Measurements from ENCODE around the gene PDE4B.

GRCh38 chr1:66332548-66332901 lies 539.8 kb downstream of the PDE4B start:
- TF ChIP-seq CTCF (conservative IDR thresholded peaks at IDR 0.05; ENCODE audit: low read length) (no peak), EZH2phosphoT487 (IDR thresholded peaks at IDR 0.05; ENCODE audit: borderline replicate concordance, low read depth, low read length) (no peak)
